C4-2B (cell line): ENCODE results near the gene CDH20.

Experiments used
- H3K27ac ChIP-seq: fragments of 450-650 bp; 2 replicates; pipeline ENCODE4 v1.5.1; 2017
- CTCF ChIP-seq: fragments of 450-650 bp; conservative IDR thresholded peaks from 2 replicates; pipeline ENCODE4 v1.5.1; 2017; ENCODE audit warnings: mild to moderate bottlenecking
- ZFX ChIP-seq: fragments of 450-650 bp; IDR thresholded peaks from 2 replicates; pipeline ENCODE4 v1.6.1; 2017

CDH20 gene

GRCh38 chr18:61530681-61531080 is 197.5 kb downstream of the CDH20 start:
- H3K27ac ChIP-seq: no peak overlapping the region
- TF ChIP-seq ZFX: no peak
- TF ChIP-seq CTCF: no peak

DNA sequence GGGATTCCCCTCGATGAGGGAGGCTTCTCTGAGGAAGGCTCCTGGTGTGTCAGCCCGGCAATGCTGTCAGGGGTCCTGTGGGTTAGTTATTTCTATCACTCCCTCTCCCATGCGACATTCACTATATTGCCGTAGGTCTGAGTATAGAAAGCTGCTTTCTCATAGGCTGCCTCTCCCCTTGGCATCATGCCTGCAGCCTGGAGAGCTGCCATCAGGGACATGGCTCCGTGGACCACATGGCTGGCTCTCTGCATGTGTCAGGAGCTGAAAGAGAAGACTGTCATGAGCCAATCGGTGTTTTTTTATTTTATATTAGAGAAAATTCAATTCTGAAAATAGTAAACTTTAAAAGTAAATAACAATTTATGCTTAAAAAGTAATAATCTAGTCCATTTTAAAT is 198.0 kb downstream of the CDH20 start:
- TF ChIP-seq CTCF (no peak), ZFX (no peak)
- no peak overlapping the region for H3K27ac ChIP-seq

DNA sequence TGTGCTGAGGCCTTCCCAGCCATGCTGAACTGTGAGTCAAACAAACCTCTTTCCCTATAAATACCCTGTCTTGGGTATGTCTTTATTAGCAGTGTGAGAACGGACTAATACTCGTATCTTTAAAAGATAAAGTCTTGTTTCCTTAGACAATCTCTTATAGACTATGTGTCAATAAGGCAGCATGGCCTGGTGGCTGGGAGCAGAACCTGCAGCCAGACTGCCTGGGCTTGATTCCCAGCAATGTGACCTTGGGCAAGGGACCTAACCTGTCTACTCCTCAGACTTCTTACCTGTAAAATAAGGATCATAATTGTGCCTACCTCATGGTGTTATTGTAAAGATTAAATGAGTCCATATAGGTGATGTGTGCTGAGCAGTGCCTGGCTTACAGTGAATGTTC is 198.7 kb downstream of the CDH20 start:
- TF ChIP-seq ZFX (no peak), CTCF (no peak; the same call in 1 of the 2 replicates)
- H3K27ac ChIP-seq: no peak overlapping the region

DNA sequence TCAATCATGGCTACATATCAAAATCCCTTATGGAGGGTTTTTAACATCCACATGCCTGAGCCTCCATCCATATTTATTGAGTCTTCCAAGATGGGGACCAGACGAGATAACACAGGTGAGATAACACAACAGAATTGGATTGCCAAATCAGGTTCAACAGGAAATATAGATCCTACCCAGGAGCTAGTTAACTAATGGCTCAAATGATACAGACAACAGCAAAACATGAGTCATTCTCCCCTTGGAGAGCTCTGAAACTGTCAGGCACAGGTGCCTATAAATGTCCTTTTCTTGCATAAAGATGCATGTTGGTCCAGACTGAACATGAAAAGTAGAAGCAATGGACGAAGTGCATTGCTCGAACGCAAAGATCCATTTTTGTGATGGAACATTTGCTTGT is 202.2 kb downstream of the CDH20 start:
- H3K27ac ChIP-seq: no peak overlapping the region
- TF ChIP-seq CTCF (no peak), ZFX (no peak)

- TF ChIP-seq ZFX (no peak), CTCF (no peak)
- no peak overlapping the region for H3K27ac ChIP-seq
Measured at GRCh38 chr18:61541673-61542072, 208.4 kb downstream of the CDH20 start.

GRCh38 chr18:61542596-61542995 is 209.4 kb downstream of the CDH20 start:
- TF ChIP-seq ZFX: no peak
- TF ChIP-seq CTCF: no peak

DNA sequence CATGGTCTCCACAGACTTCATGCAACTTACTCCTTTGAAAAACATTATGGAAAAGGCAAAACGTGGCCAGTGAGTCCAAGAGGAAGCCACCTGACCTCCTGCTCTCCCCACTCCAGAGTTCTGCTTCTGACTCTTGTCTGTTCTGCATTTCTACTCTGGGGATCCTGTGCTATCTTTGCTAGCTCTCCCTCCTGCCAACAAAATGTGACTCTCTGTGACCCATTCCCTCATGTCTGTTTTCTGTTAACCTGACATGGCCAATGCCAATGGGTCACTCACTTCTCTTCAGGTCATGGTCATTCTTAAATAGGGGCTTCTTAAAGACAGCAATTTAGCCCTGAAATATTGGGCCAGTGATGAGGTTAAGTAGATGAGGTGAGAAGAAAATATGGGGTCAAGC is 210.3 kb downstream of the CDH20 start:
- no peak overlapping the region for H3K27ac ChIP-seq
- TF ChIP-seq ZFX (no peak), CTCF (no peak)

More at GRCh38 chr18:61542596-61542995, 209.4 kb downstream of the CDH20 start:
- H3K27ac ChIP-seq: no peak overlapping the region
